SK-N-SH (cell line): Measurements from ENCODE around the gene KMT2B. TPM values are rescaled to one million over a fixed set of nuclear protein-coding genes. Genes with fewer than 3 reads are reported as not detected.

Source experiments
- CTCF ChIA-PET: fragments of 300-600, 350-600 bp; formaldehyde crosslinking; extraction: SDS; loops from one replicate; lab custom pipeline; 2021; lab: Yijun Ruan, JAX
- POLR2A ChIA-PET: fragments of 350-600 bp; sonication (Branson Sonifier 250); formaldehyde crosslinking; extraction: SDS; loops from one replicate; lab custom pipeline; 2020; ENCODE audit warnings: antibody characterized with exemption, inconsistent platforms; lab: Yijun Ruan, JAX
- DNase-seq: peaks from one replicate; pipeline ENCODE4 v3.0.0; 2012
- H2AFZ ChIP-seq: fragments of 200-600 bp; sonication (generic); 2 replicates; pipeline ENCODE4 v1.8.1; 2016; ENCODE audit warnings: antibody characterized with exemption, mild to moderate bottlenecking, low read depth
- H3F3A ChIP-seq: fragments of 200-600 bp; sonication (generic); replicated peaks from 2 replicates; pipeline ENCODE3; 2016; ENCODE audit warnings: antibody characterized with exemption, mild to moderate bottlenecking; ENCODE audit not compliant: insufficient read depth
- H3K27ac ChIP-seq, 2 experiments: fragments of 200-500 bp in 1 of 2; fragments of 200-600 bp in 1 of 2; sonication (Bioruptor generic) in 1 of 2; sonication (generic), shearing (Covaris generic) in 1 of 2; 2 replicates each; pipeline versions ENCODE4 v1.5.1 to v1.6.1; 2014 to 2016; ENCODE audit warnings: low read depth in 2 of 2, inconsistent platforms in 1 of 2, low read length in 1 of 2, mild to moderate bottlenecking in 1 of 2, mixed read lengths in 1 of 2
- H3K27me3 ChIP-seq: fragments of 200-600 bp; sonication (generic), shearing (Covaris generic); 2 replicates; pipeline ENCODE4 v1.6.1; 2016; ENCODE audit warnings: mixed run types; ENCODE audit not compliant: insufficient read depth
- H3K36me3 ChIP-seq, 2 experiments: fragments of 200-500 bp in 1 of 2; fragments of 200-600 bp in 1 of 2; sonication (Bioruptor generic) in 1 of 2; sonication (generic) in 1 of 2; replicated peaks in 1 of 2; 2 replicates each; pipeline versions ENCODE3 to v1.5.1; 2014 to 2016; ENCODE audit warnings: low read length in 1 of 2, mild to moderate bottlenecking in 1 of 2; ENCODE audit not compliant: insufficient read depth in 2 of 2, control insufficient read depth in 1 of 2
- H3K4me1 ChIP-seq, 2 experiments: fragments of 200-500 bp in 1 of 2; fragments of 200-600 bp in 1 of 2; sonication (Bioruptor generic) in 1 of 2; sonication (generic), shearing (Covaris generic) in 1 of 2; 2 replicates each; pipeline versions ENCODE4 v1.5.1 to v1.6.1; 2014 to 2016; ENCODE audit warnings: low read depth in 1 of 2, low read length in 1 of 2, mixed run types in 1 of 2; ENCODE audit not compliant: insufficient read depth in 2 of 2, control insufficient read depth in 1 of 2
- H3K4me2 ChIP-seq: fragments of 200-600 bp; sonication (generic), shearing (Covaris generic); 2 replicates; pipeline ENCODE4 v1.6.1; 2017; ENCODE audit warnings: mixed run types
- H3K4me3 ChIP-seq, 2 experiments: fragments of 200-500 bp in 1 of 2; fragments of 200-600 bp in 1 of 2; sonication (Bioruptor generic) in 1 of 2; sonication (generic), shearing (Covaris generic) in 1 of 2; 2 replicates each; pipeline versions ENCODE4 v1.5.1 to v1.8.1; 2014 to 2016; ENCODE audit warnings: low read depth in 2 of 2, inconsistent platforms in 1 of 2, low read length in 1 of 2, mild to moderate bottlenecking in 1 of 2, mixed read lengths in 1 of 2, moderate library complexity in 1 of 2
- H3K79me2 ChIP-seq: fragments of 200-600 bp; sonication (generic); 2 replicates; pipeline ENCODE4 v1.8.1; 2017; ENCODE audit warnings: mild to moderate bottlenecking; ENCODE audit not compliant: insufficient read depth
- H3K9ac ChIP-seq: fragments of 200-600 bp; sonication (generic); 2 replicates; pipeline ENCODE4 v1.6.1; 2017; ENCODE audit warnings: mixed run types
- H3K9me2 ChIP-seq: fragments of 200-600 bp; sonication (generic); 2 replicates; pipeline ENCODE4 v1.6.1; 2017; ENCODE audit warnings: mixed run types
- H3K9me3 ChIP-seq: fragments of 200-600 bp; sonication (generic); 2 replicates; pipeline ENCODE4 v1.6.1; 2017; ENCODE audit warnings: mixed run types, mild to moderate bottlenecking, moderate library complexity
- H4K20me1 ChIP-seq: fragments of 200-600 bp; sonication (generic); 2 replicates; pipeline ENCODE4 v1.6.1; 2017; ENCODE audit warnings: mild to moderate bottlenecking, mixed run types; ENCODE audit not compliant: insufficient read depth
- CHD2 ChIP-seq: fragments of 150-350 bp; IDR thresholded peaks from 2 replicates; pipeline ENCODE4 v1.6.1; 2018; ENCODE audit warnings: low read length; ENCODE audit not compliant: partially characterized antibody
- ELF1 ChIP-seq: IDR thresholded peaks from 2 replicates; pipeline ENCODE4 v1.4.0; 2012
- EP300 ChIP-seq, 2 experiments: IDR thresholded peaks; 2 replicates each; pipeline versions ENCODE4 v1.4.0 to v1.6.1; 2012; ENCODE audit warnings: borderline replicate concordance in 1 of 2, low read depth in 1 of 2, low read length in 1 of 2
- EZH2phosphoT487 ChIP-seq: fragments of 200-600 bp; sonication (generic); IDR thresholded peaks from 2 replicates; pipeline ENCODE4 v1.6.1; 2017; ENCODE audit warnings: low read depth, mixed run types, mild to moderate bottlenecking, antibody characterized with exemption, moderate library complexity, borderline replicate concordance
- FOSL2 ChIP-seq: IDR thresholded peaks from 2 replicates; pipeline ENCODE4 v1.4.0; 2012; ENCODE audit warnings: low read depth, mild to moderate bottlenecking, moderate library complexity, borderline replicate concordance
- FOXJ3 ChIP-seq: sonication (generic); formaldehyde crosslinking; IDR thresholded peaks from 2 replicates; pipeline ENCODE4 v1.5.1; 2020; ENCODE audit warnings: mild to moderate bottlenecking, missing genetic modification reagents
- GABPA ChIP-seq: IDR thresholded peaks from 2 replicates; pipeline ENCODE4 v1.4.0; 2012; ENCODE audit warnings: low read depth, mild to moderate bottlenecking
- JUND ChIP-seq: IDR thresholded peaks from 2 replicates; pipeline ENCODE4 v1.4.0; 2012
- MEF2A ChIP-seq: IDR thresholded peaks from 2 replicates; pipeline ENCODE4 v1.4.0; 2012; ENCODE audit warnings: low read depth, borderline replicate concordance
- MXI1 ChIP-seq: IDR thresholded peaks from 2 replicates; pipeline ENCODE4 v1.6.1; 2012; ENCODE audit warnings: mild to moderate bottlenecking, low read depth, low read length, improper control_type of control experiment
- NRF1 ChIP-seq: IDR thresholded peaks from 2 replicates; pipeline ENCODE4 v1.6.1; 2012; ENCODE audit warnings: low read depth, mild to moderate bottlenecking, low read length
- RCOR1 ChIP-seq: fragments of 150-350 bp; IDR thresholded peaks from 2 replicates; pipeline ENCODE4 v1.6.1; 2017; ENCODE audit warnings: antibody characterized with exemption, low read length
- RXRA ChIP-seq: IDR thresholded peaks from 2 replicates; pipeline ENCODE4 v1.4.0; 2012; ENCODE audit warnings: low read depth, mild to moderate bottlenecking, borderline replicate concordance
- SIN3A ChIP-seq: IDR thresholded peaks from 2 replicates; pipeline ENCODE4 v1.6.1; 2012; ENCODE audit warnings: low read depth, mild to moderate bottlenecking, low read length, moderate library complexity, borderline replicate concordance
- SMC3 ChIP-seq: IDR thresholded peaks from 2 replicates; pipeline ENCODE4 v1.6.1; 2012; ENCODE audit warnings: low read depth, low read length, improper control_type of control experiment
- TCF12 ChIP-seq: IDR thresholded peaks from 2 replicates; pipeline ENCODE4 v1.4.0; 2012
- TEAD4 ChIP-seq: IDR thresholded peaks from 2 replicates; pipeline ENCODE4 v1.4.0; 2012; ENCODE audit warnings: mild to moderate bottlenecking, borderline replicate concordance; ENCODE audit not compliant: insufficient read depth
- USF2 ChIP-seq: fragments of 150-350 bp; IDR thresholded peaks from 2 replicates; pipeline ENCODE4 v1.6.1; 2017; ENCODE audit warnings: antibody characterized with exemption, low read length, low read depth, borderline replicate concordance
- YY1 ChIP-seq: IDR thresholded peaks from 2 replicates; pipeline ENCODE4 v1.4.0; 2012; ENCODE audit warnings: low read depth, mild to moderate bottlenecking
- WGBS: methylation state at CpG from one replicate; pipeline ENCODE4 v1.1.6; 2017; ENCODE audit warnings: low lambda C conversion rate; 5-methylcytosine and 5-hydroxymethylcytosine counted together
- polyA plus RNA-seq, 3 experiments: library from polyadenylated mRNA; depleted of rRNA; stranded (reverse); fragments of >200 nt; gene quantifications; 2 replicates each; pipeline ENCODE4 v1.2.3, GENCODE V29; 2012
- TF ChIP-seq, protein P1 (sequence below): IDR thresholded peaks from 2 replicates; pipeline ENCODE4 v1.4.0; 2012; ENCODE audit warnings: low read depth
- TF ChIP-seq, protein P2 (sequence below): IDR thresholded peaks from 2 replicates; pipeline ENCODE4; 2012

The KMT2B gene
- polyA plus RNA-seq, 1 of the 3 experiments (the other 2 are of a cell fraction), result 29.2 TPM

DNA sequence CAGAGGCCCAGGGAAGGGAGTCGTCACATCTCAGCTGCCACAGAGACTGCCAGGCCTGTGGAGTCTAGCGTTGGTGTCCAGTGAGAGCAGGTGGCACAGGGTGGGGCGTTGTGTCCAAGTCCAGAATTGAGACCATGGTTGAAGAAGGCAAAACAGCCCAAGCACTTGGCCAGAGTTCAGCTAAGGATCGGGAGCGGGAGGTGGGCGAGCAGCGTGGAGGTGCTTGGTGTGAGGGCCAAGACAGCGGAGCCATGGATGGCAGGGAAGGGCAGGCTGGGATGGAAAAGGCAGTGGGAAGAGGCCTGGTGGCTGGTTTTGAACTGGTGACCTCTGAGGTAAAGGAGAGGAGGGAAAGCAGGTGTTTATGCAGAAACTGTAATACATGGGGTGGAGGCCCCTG, 16.5 kb downstream of the KMT2B start:
- no peaks in the 10 kb centered on the region for H3F3A ChIP-seq
- H3K36me3 ChIP-seq, result peaks cover 4 to 79% of the 10 kb centered on the region in 2 experiments
- H3K9me2 ChIP-seq, result no peaks in the 10 kb centered on the region
- H3K79me2 ChIP-seq, result no peaks in the 10 kb centered on the region
- POLR2A ChIA-PET, result no interaction called here
- DNase-seq, result no peak
- 97% methylated on average over 8 of the region's 8 CpGs for WGBS
- CTCF ChIA-PET, result interaction anchor here (1.0 kb wide), 1 partner anchor 86 kb away, joined by 3 read pairs; no protein-coding TSS in a partner anchor
- no peak overlapping the region for H3K27ac ChIP-seq
- H4K20me1 ChIP-seq, result no peaks in the 10 kb centered on the region
- no peaks in the 10 kb centered on the region for H3K9me3 ChIP-seq
- H3K9ac ChIP-seq, result no peak overlapping the region
- H3K4me2 ChIP-seq, result no peak overlapping the region
- H2AFZ ChIP-seq, result no peak overlapping the region
- no peaks in the 10 kb centered on the region; a peak in 1 of 4 replicates for H3K4me1 ChIP-seq
- no peak overlapping the region for H3K4me3 ChIP-seq
- no peaks in the 10 kb centered on the region for H3K27me3 ChIP-seq
- TF ChIP-seq MEF2A (no peak), CHD2 (no peak), RXRA (no peak)

GRCh38 chr19:35734889-35735288, 17.1 kb downstream of the KMT2B start:
- H3K27me3 ChIP-seq, result no peaks in the 10 kb centered on the region
- H3F3A ChIP-seq, result peaks cover under 1% of the 10 kb centered on the region
- ChIA-PET POLR2A (no interaction called here), CTCF (interaction anchor here (1.0 kb wide), 1 partner anchor 85 kb away, joined by 3 read pairs; no protein-coding TSS in a partner anchor)
- TF ChIP-seq, protein P1, sequence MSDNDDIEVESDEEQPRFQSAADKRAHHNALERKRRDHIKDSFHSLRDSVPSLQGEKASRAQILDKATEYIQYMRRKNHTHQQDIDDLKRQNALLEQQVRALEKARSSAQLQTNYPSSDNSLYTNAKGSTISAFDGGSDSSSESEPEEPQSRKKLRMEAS, result no peak
- no peak for TF ChIP-seq ELF1
- no peak for TF ChIP-seq SMC3
- no peak for TF ChIP-seq SIN3A
- no peak for TF ChIP-seq FOXJ3 (CRISPR knock-in tag)
- no peak for TF ChIP-seq EP300 (IDR thresholded peaks at IDR 0.05; ENCODE audit: borderline replicate concordance in 1 of 2, low read depth in 1 of 2, low read length in 1 of 2)
- no peak for TF ChIP-seq GABPA
- no peak for TF ChIP-seq EZH2phosphoT487
- TF ChIP-seq YY1, result no peak
- TF ChIP-seq CHD2, result no peak
- no peak for TF ChIP-seq TCF12
- TF ChIP-seq, protein P2, sequence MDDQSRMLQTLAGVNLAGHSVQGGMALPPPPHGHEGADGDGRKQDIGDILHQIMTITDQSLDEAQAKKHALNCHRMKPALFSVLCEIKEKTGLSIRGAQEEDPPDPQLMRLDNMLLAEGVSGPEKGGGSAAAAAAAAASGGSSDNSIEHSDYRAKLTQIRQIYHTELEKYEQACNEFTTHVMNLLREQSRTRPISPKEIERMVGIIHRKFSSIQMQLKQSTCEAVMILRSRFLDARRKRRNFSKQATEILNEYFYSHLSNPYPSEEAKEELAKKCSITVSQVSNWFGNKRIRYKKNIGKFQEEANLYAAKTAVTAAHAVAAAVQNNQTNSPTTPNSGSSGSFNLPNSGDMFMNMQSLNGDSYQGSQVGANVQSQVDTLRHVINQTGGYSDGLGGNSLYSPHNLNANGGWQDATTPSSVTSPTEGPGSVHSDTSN, result no peak
- no peak for TF ChIP-seq NRF1
- no peak for TF ChIP-seq TEAD4
- TF ChIP-seq MXI1, result no peak
- no peak for TF ChIP-seq JUND
- no peak for TF ChIP-seq RCOR1
- no peak for TF ChIP-seq RXRA
- no peak for TF ChIP-seq USF2
- TF ChIP-seq FOSL2, result no peak
- no peak overlapping the region for H2AFZ ChIP-seq
- peaks cover 4 to 73% of the 10 kb centered on the region in 2 experiments for H3K36me3 ChIP-seq
- peaks cover 0 to 5% of the 10 kb centered on the region in 2 experiments; a peak in 1 of 4 replicates for H3K4me1 ChIP-seq
- H3K27ac ChIP-seq, result no peak overlapping the region
- H3K4me3 ChIP-seq, result no peak overlapping the region
- H3K9ac ChIP-seq, result no peak overlapping the region
- WGBS, result 87% methylated on average over 5 of the region's 5 CpGs
- no peaks in the 10 kb centered on the region for H3K9me2 ChIP-seq
- H3K79me2 ChIP-seq, result no peaks in the 10 kb centered on the region
- H3K9me3 ChIP-seq, result no peaks in the 10 kb centered on the region
- H3K4me2 ChIP-seq, result no peak overlapping the region
- H4K20me1 ChIP-seq, result no peaks in the 10 kb centered on the region
- DNase-seq, result no peak
